ENCODE results near the gene OR2J1.
"Not testable (repeated sequence)": the region's sequence is repeated elsewhere in the genome, so short reads cannot be mapped to it uniquely, and the experiment has no call there.

The OR2J1 gene

DNA sequence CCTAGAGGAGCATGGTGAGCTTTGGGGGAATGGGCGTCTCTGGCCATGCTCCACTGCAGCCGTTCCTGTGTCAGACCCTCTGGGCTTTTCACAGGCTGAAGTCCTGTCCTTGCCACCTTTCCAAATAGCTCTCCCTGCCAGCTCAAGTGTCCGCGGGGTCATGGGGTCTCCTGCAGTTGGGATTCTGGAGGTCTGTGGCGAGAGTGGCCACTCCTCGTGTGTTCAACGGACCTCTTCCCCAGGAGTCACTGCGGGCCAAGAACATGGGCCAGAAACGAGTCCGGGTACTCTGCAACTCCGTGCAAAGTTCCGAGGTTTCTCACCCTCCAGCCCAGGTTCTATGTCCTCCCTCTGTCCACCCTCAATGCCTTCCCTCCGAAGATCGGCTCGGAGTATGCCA lies 16.8 kb upstream of the OR2J1 start:
- Mint-ChIP-seq H3K4me1 (no peaks in the 10 kb centered on the region), H3K27ac (peak overlapping the region in 1 of 3 experiments; percentile 47), H3K27me3 (ENCODE audit: low read depth) (no peaks in the 10 kb centered on the region), H3K4me3 (no peak overlapping the region), H3K9me3 (no peaks in the 10 kb centered on the region), H3K36me3 (ENCODE audit: low read depth) (no peaks in the 10 kb centered on the region)
- TF ChIP-seq CTCF (IDR thresholded peaks at IDR 0.05; ENCODE audit: unreplicated experiment in 3 of 3): no peak

GRCh38 chr6:29087213-29087612 lies 12.1 kb upstream of the OR2J1 start, which contains the start of gene OR2B3:
Gene OR2B3, minus strand, starts transcription at chr6:29087313. Its CDS starts 65 bp downstream, at chr6:29087248.
- H3K36me3 Mint-ChIP-seq (ENCODE audit: low read depth): no peaks in the 10 kb centered on the region
- no peaks in the 10 kb centered on the region for H3K4me1 Mint-ChIP-seq
- no peak within 1 kb of the TSS for H3K4me3 Mint-ChIP-seq
- no peaks in the 10 kb centered on the region for H3K9me3 Mint-ChIP-seq
- no peak for TF ChIP-seq CTCF (IDR thresholded peaks at IDR 0.05; ENCODE audit: unreplicated experiment in 3 of 3)
- H3K27ac Mint-ChIP-seq: no peak within 1 kb of the TSS
- H3K27me3 Mint-ChIP-seq (ENCODE audit: low read depth): no peaks in the 10 kb centered on the region

DNA sequence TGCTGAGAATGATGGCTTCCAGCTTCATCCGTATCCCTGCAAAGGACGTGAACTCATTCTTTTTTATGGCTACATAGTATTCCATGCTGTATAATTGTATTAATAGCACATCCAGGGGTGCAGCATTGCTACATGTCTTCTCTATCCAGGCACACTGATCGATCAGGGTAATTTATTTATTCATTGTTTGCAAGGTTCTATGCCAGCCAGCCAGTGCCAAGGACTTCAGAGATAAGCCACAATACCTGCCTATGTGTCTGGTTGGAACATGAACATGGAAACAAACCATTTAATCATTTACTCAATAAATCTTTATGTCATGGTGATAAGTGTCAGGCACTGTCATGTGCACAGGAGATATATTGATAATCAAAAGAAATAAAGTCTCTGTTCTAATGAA lies 6.3 kb upstream of the OR2J1 start:
- TF ChIP-seq CTCF (IDR thresholded peaks at IDR 0.05; ENCODE audit: unreplicated experiment in 3 of 3): no peak
- H3K36me3 Mint-ChIP-seq (ENCODE audit: low read depth): no peaks in the 10 kb centered on the region
- H3K27ac Mint-ChIP-seq: peak overlapping the region in 2 of 3 experiments; percentile 7 to 33
- no peaks in the 10 kb centered on the region for H3K9me3 Mint-ChIP-seq
- H3K4me3 Mint-ChIP-seq: no peak overlapping the region
- H3K4me1 Mint-ChIP-seq: no peaks in the 10 kb centered on the region
- H3K27me3 Mint-ChIP-seq (ENCODE audit: low read depth): no peaks in the 10 kb centered on the region

GRCh38 chr6:29097803-29098202 lies 1.5 kb upstream of the OR2J1 start:
- Mint-ChIP-seq H3K27me3 (ENCODE audit: low read depth) (no peaks in the 10 kb centered on the region), H3K36me3 (ENCODE audit: low read depth) (no peaks in the 10 kb centered on the region), H3K9me3 (no peaks in the 10 kb centered on the region), H3K27ac (peak overlapping the region in 1 of 3 experiments; percentile 24), H3K4me3 (no peak overlapping the region), H3K4me1 (no peaks in the 10 kb centered on the region)
- TF ChIP-seq CTCF (IDR thresholded peaks at IDR 0.05; ENCODE audit: unreplicated experiment in 3 of 3): no peak

GRCh38 chr6:29107758-29108157 lies 8.5 kb downstream of the OR2J1 start, which contains the start of gene OR2J3:
Gene OR2J3, plus strand, starts transcription at chr6:29108058. Its CDS starts 3,833 bp downstream, at chr6:29111891.
- Mint-ChIP-seq H3K27ac (no peak within 1 kb of the TSS), H3K36me3 (ENCODE audit: low read depth) (no peaks in the 10 kb centered on the region), H3K4me1 (no peaks in the 10 kb centered on the region), H3K27me3 (ENCODE audit: low read depth) (peaks cover 16% of the 10 kb centered on the region), H3K4me3 (no peak within 1 kb of the TSS), H3K9me3 (peaks cover 5% of the 10 kb centered on the region)
- no peak for TF ChIP-seq CTCF (IDR thresholded peaks at IDR 0.05; ENCODE audit: unreplicated experiment in 3 of 3)

DNA sequence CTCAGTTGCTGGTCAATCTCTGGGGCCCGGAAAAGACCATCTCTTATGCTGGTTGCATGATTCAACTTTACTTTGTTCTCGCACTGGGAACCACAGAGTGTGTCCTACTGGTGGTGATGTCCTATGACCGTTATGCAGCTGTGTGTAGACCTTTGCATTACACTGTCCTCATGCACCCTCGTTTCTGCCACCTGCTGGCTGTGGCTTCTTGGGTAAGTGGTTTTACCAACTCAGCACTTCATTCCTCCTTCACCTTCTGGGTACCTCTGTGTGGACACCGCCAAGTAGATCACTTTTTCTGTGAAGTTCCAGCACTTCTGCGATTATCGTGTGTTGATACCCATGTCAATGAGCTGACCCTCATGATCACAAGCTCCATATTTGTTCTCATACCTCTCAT lies 12.8 kb downstream of the OR2J1 start:
- peaks cover 10% of the 10 kb centered on the region for H3K27me3 Mint-ChIP-seq (ENCODE audit: low read depth)
- no peaks in the 10 kb centered on the region for H3K4me1 Mint-ChIP-seq
- H3K27ac Mint-ChIP-seq: no peak overlapping the region
- no peak overlapping the region for H3K4me3 Mint-ChIP-seq
- H3K36me3 Mint-ChIP-seq (ENCODE audit: low read depth): no peaks in the 10 kb centered on the region
- H3K9me3 Mint-ChIP-seq: no peaks in the 10 kb centered on the region
- no peak for TF ChIP-seq CTCF (IDR thresholded peaks at IDR 0.05; ENCODE audit: unreplicated experiment in 3 of 3)

DNA sequence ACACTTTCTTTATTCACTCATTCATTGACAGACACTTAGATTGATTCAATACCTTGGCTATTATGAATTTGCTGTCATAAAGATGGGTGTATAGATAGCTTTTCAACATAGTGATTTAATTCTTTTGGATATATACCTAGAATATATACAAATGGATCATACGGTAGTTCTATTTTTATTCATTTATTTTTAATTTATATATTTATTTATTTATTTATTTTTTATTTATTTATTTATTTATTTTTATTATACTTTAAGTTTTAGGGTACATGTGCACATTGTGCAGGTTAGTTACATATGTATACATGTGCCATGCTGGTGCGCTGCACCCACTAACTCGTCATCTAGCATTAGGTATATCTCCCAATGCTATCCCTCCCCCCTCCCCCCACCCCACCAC lies 15.7 kb downstream of the OR2J1 start:
- H3K9me3 Mint-ChIP-seq; H3K4me1 Mint-ChIP-seq; H3K27ac Mint-ChIP-seq; H3K4me3 Mint-ChIP-seq; H3K27me3 Mint-ChIP-seq (ENCODE audit: low read depth); H3K36me3 Mint-ChIP-seq (ENCODE audit: low read depth): not testable (repeated sequence)
